ENCODE results near the gene NECAB2.

GRCh38 chr16:84007965-84008364, 39.9 kb downstream of the NECAB2 start:
- TF ChIP-seq CTCF (conservative IDR thresholded peaks at IDR 0.05 in 1 of 2, IDR thresholded peaks at IDR 0.05 in 1 of 2; ENCODE audit: low read depth in 1 of 2, low read length in 2 of 2) (no peak), EZH2 (IDR thresholded peaks at IDR 0.05; ENCODE audit: low read length, missing control alignments) (no peak)

Measured in fibroblast of lung (primary cell).